ENCODE measurements around the gene FAM135A. TPM values are rescaled to one million over a fixed set of nuclear protein-coding genes. Genes with fewer than 3 reads are reported as not detected.

The FAM135A gene
- total RNA-seq = 1 to 10 TPM; 8.2 to 9.4 TPM

DNA sequence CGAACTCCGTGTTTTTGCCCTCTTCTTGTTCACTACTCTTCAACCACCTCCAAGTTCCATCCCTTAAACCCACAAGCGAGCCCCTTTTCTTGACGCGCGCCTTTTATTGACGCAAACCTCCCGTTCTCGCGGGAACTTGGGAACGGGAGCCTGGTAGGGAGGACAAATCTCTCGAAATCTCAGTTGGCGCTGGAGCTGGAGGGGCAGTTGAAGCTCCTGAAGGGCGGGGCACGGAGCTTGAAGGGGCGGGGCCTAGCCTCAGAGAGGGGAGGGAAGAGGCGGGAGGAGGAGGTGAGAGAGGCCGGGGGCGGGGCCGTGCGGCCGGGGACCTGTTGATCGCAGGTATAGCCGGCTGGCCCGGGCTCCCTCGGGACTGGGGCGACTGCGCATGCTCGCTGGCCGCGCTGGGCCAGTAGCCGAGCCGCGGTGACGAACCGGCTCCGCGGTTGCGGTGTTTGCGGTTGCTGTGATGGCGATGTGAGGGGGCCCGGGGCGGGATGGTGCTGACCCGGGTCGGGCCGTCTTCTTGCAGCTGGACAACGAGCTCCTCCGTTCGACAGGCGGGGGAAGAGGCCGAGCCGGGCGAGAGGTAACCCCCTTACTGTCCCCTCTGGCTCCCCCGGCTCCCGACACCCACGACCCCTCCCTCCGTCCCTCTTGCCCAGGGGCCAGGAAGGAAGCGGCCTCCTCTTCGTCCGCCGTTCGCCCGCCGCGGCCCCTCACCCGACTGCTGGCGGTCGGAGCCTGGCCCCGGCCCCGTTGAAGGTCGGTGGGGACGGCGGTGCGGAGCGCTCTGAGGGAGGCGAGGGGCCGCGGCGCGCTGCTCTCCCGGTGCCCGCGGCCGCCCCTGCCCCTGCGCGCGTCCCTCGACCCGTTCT, at the start of gene FAM135A:
Gene FAM135A (plus strand): TSS at position 395 of the 878 bp plus-strand sequence. CDS start 14,835 bp downstream, outside the sequence.
- peaks cover 10% of the 10 kb centered on the region for H3K36me3 Mint-ChIP-seq (ENCODE audit: low read depth)
- ChIA-PET CTCF (interaction anchor here (1.0 to 2.1 kb wide), 6 partner anchors 8 to 542 kb away, joined by 3 to 5 read pairs (median 4); no protein-coding TSS in a partner anchor), POLR2A (interaction anchor here (0.7 to 1.4 kb wide), 8 partner anchors 11 to 875 kb away, joined by 3 to 5 read pairs (median 4); partner anchors contain the start of genes OGFRL1 and SMAP1)
- ATAC-seq (peak; percentile 98), DNase-seq (peak; percentile 98)
- H3K4me1 Mint-ChIP-seq (ENCODE audit: low read depth) = peaks cover 24% of the 10 kb centered on the region
- no peaks in the 10 kb centered on the region for H3K9me3 Mint-ChIP-seq
- intact Hi-C loops (cut with micrococcal nuclease) = no loop called here
- TF ChIP-seq, protein P1, sequence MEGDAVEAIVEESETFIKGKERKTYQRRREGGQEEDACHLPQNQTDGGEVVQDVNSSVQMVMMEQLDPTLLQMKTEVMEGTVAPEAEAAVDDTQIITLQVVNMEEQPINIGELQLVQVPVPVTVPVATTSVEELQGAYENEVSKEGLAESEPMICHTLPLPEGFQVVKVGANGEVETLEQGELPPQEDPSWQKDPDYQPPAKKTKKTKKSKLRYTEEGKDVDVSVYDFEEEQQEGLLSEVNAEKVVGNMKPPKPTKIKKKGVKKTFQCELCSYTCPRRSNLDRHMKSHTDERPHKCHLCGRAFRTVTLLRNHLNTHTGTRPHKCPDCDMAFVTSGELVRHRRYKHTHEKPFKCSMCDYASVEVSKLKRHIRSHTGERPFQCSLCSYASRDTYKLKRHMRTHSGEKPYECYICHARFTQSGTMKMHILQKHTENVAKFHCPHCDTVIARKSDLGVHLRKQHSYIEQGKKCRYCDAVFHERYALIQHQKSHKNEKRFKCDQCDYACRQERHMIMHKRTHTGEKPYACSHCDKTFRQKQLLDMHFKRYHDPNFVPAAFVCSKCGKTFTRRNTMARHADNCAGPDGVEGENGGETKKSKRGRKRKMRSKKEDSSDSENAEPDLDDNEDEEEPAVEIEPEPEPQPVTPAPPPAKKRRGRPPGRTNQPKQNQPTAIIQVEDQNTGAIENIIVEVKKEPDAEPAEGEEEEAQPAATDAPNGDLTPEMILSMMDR (IDR thresholded peaks at IDR 0.05) = no peak
- peaks cover 2% of the 10 kb centered on the region for H3K27me3 Mint-ChIP-seq
- peak within 1 kb of the TSS; percentile 82 for H3K4me3 Mint-ChIP-seq
- H3K27ac Mint-ChIP-seq = peak within 1 kb of the TSS; percentile 90

DNA sequence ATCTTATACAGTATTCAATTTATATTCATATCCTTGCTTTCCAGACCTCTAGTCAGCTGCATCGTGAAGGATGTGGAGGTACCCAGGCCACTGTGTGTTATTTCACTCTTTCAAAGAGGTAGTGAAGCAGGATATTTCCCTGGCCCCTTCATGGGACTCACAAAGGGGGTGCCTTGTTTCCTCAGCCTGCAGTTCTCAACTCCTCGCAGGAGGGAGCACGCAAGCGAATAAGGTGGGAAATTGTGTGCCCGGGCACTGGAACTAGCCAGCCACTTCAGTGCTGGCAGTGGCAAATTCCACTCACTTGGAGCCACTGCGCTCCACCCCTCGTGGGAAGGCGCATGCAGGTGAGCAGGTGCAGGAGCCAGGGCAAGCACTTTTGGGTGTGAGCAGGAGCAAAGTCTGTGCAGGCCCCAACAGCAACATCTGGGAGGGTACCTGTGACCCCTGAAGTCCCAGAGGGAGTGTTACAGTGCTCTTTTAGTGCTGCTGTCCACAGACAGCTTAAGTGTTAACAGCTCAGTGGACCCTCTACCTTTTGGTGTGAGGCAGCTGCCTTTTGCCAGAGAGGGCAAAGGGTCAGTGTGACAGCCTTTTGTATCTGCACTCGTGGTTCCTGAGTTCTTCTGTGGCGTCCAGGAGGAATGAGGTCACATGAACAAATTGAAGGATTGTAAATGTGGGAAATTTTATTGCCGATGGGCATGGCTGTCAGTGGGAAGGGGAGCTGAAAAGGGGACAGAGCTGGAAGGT, 49.4 kb upstream of the FAM135A start:
- no peak for ATAC-seq
- no peak overlapping the region for H3K4me3 Mint-ChIP-seq
- intact Hi-C loops (cut with micrococcal nuclease) = no loop called here
- H3K4me1 Mint-ChIP-seq (ENCODE audit: low read depth) = no peaks in the 10 kb centered on the region
- H3K36me3 Mint-ChIP-seq (ENCODE audit: low read depth) = no peaks in the 10 kb centered on the region
- DNase-seq = no peak
- TF ChIP-seq, protein P1 (IDR thresholded peaks at IDR 0.05) = no peak
- no peak overlapping the region for H3K27ac Mint-ChIP-seq
- peaks cover 9% of the 10 kb centered on the region for H3K27me3 Mint-ChIP-seq
- ChIA-PET CTCF (interaction anchor here (1.0 to 10.1 kb wide), 4 partner anchors 13 to 322 kb away, joined by 3 to 202 read pairs (median 3); partner anchors contain the start of gene COL9A1), POLR2A (no interaction called here)
- H3K9me3 Mint-ChIP-seq = no peaks in the 10 kb centered on the region

DNA sequence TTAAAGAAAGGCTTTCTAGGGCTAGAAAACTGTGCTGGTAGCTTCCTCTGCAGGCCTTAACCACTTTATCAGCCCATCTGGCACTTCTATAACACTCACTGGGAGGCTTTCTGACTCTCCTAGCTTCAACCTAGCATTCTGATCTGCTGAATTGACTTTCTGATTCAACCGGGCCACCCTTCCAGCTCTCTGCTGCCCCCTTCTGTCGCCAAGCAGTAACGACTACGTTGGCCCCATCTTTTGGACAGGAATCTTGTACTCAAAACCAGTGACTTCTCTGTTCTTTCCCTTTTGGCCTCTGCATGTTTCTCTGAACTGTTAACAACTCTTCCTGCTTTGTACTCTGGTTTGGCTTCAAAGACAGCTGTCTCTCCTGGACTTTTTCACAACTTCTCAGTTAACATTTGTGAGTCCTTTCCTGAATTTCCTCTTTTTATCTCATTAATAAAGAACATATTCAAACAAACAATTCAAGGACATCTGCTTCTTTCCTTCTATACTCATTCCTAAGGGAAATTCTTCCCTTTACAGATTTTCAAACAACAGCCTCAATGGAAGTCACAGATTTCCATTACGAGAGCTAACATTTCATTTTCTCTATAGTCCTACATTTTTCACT, 43.9 kb upstream of the FAM135A start:
- H3K36me3 Mint-ChIP-seq (ENCODE audit: low read depth) = no peaks in the 10 kb centered on the region
- peaks cover 5% of the 10 kb centered on the region for H3K27me3 Mint-ChIP-seq
- intact Hi-C loops (cut with micrococcal nuclease) = loop anchor here (1.0 to 2.0 kb wide), 2 partner anchors 59 to 149 kb away; no protein-coding TSS in a partner anchor
- DNase-seq (peak; percentile 74), ATAC-seq (peak; percentile 94)
- no peaks in the 10 kb centered on the region for H3K9me3 Mint-ChIP-seq
- no peak overlapping the region for H3K27ac Mint-ChIP-seq
- H3K4me1 Mint-ChIP-seq (ENCODE audit: low read depth) = no peaks in the 10 kb centered on the region
- H3K4me3 Mint-ChIP-seq = no peak overlapping the region
- CTCF ChIA-PET = interaction anchor here (0.6 to 10.1 kb wide), 34 partner anchors 12 to 646 kb away, joined by 3 to 202 read pairs (median 4); partner anchors contain the start of gene COL9A1
- POLR2A ChIA-PET = interaction anchor here (1.4 kb wide), 1 partner anchor 12 kb away, joined by 3 read pairs; no protein-coding TSS in a partner anchor
- TF ChIP-seq, protein P1 (IDR thresholded peaks at IDR 0.05) = peak; percentile 93

DNA sequence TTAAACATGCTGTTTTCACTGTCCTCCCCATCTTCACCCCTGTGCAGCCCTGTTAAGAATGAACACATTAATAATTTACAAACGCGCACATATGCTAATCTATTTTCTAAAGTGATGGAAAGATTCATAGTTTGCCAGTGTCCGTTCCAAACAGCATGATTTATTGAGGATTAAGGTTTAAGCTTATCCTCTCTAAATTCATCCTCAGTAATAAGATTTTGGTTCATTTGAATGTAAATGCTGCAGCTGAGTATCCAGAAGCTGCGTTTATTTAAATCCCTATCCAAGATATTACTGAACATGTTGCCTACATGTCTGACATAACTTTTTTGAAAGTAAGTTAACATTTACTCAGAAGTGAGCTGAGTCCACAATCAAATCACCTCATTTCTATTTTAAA, 42.8 kb upstream of the FAM135A start:
- Mint-ChIP-seq H3K27me3 (peaks cover 8% of the 10 kb centered on the region), H3K27ac (no peak overlapping the region), H3K4me1 (ENCODE audit: low read depth) (no peaks in the 10 kb centered on the region), H3K9me3 (no peaks in the 10 kb centered on the region), H3K4me3 (no peak overlapping the region), H3K36me3 (ENCODE audit: low read depth) (no peaks in the 10 kb centered on the region)
- POLR2A ChIA-PET = no interaction called here
- intact Hi-C loops (cut with micrococcal nuclease) = no loop called here
- no peak for DNase-seq
- CTCF ChIA-PET = interaction anchor here (1.0 to 10.1 kb wide), 8 partner anchors 11 to 642 kb away, joined by 3 to 202 read pairs (median 11); partner anchors contain the start of gene COL9A1
- no peak for ATAC-seq
- TF ChIP-seq, protein P1 (IDR thresholded peaks at IDR 0.05) = no peak
